Skeletal muscle tissue (tissue), 4 donors: ENCODE measurements around the gene KIAA1755. TPM values are rescaled to one million over a fixed set of nuclear protein-coding genes. Genes with fewer than 3 reads are reported as not detected.

Experiments
- H3K27ac ChIP-seq: one replicate; pipeline ENCODE4 v1.7.0; 2013; ENCODE audit warnings: mild to moderate bottlenecking, low read depth, low read length, inconsistent platforms
- H3K27me3 ChIP-seq, 3 donors: one replicate each; pipeline ENCODE4 v1.7.0; 2013; ENCODE audit warnings: low read length in 3 of 3; ENCODE audit not compliant: control insufficient read depth in 3 of 3, insufficient read depth in 3 of 3
- H3K36me3 ChIP-seq, 3 donors: one replicate each; pipeline ENCODE4 v1.7.0; 2013; ENCODE audit warnings: low read length in 3 of 3; ENCODE audit not compliant: control insufficient read depth in 3 of 3, insufficient read depth in 3 of 3
- H3K4me1 ChIP-seq, 3 donors: one replicate each; pipeline ENCODE4 v1.7.0; 2013; ENCODE audit warnings: low read length in 3 of 3, mild to moderate bottlenecking in 3 of 3; ENCODE audit not compliant: control insufficient read depth in 3 of 3, insufficient read depth in 3 of 3
- H3K4me3 ChIP-seq, 3 donors: one replicate each; pipeline ENCODE4 v1.7.0; 2013; ENCODE audit warnings: low read length in 3 of 3
- H3K9ac ChIP-seq, 3 donors: one replicate each; pipeline ENCODE4 v1.7.0; 2013; ENCODE audit warnings: low read length in 3 of 3, mild to moderate bottlenecking in 3 of 3, moderate library complexity in 2 of 3, low read depth in 1 of 3
- H3K9me3 ChIP-seq, 3 donors: one replicate each; pipeline ENCODE4 v1.7.0; 2013; ENCODE audit warnings: low read length in 3 of 3; ENCODE audit not compliant: control insufficient read depth in 3 of 3
- total RNA-seq: library from RNA; depleted of rRNA; stranded (reverse); fragments of >200 nt; gene quantifications from one replicate; pipeline ENCODE4 v1.2.3, GENCODE V29; 2014
- donor health status: Osteomylitis.

Gene KIAA1755
- total RNA-seq, 1 donor from 2014 or later: 3.7 TPM

DNA sequence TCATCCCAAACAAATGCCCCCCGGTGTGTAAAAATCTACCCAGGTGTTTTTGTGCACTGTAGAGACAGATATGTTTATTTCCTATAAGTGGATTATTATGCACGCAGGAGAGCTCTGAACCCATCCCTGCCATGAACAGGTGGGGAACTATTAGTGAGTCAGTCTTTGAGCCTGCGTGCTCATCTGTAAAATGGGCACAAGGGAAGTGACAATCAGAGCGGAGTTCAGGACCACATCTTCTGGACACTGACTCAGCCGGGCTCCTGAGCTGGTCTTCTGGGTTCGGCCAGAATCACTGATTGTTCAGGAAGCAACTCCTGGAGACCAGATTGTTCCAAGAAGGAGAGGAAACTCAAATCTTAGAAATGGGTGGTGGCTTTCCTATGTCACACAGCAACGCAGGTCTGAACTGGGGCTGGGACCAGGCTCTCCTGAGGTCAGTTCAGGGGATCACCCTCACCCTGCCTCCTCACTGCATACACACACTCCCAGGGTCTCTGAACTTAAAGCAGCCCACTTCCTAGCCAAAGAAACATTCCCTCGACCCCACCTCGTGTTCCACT lies 68.1 kb downstream of the KIAA1755 start:
- no peaks in the 10 kb centered on the region for H3K9me3 ChIP-seq
- no peak overlapping the region for H3K9ac ChIP-seq
- H3K27me3 ChIP-seq: no peaks in the 10 kb centered on the region
- peaks cover 5 to 9% (median 5%) of the 10 kb centered on the region in 3 donors for H3K4me1 ChIP-seq
- no peaks in the 10 kb centered on the region for H3K36me3 ChIP-seq
- no peak overlapping the region for H3K4me3 ChIP-seq
- no peak overlapping the region for H3K27ac ChIP-seq

DNA sequence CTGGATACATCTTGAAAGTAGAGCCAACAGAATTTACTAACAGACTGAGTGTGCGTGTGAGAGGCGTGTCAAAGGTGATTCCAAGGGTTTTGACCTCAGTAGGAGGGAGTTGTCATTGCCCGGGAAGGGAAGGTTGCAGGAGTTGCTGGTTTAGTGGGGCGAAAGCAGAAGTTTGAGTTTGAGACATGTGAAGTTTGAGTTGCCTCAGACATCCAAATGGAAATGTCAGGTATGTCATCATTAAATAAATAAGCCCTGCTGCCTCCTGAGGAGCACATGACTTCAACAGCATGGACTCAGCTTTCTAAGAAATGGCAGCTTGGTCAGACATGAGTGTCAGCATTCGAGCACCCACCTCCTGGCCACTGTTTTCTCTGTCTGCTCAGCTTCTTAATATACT lies 68.9 kb downstream of the KIAA1755 start:
- Histone ChIP-seq H3K4me3 (no peak overlapping the region), H3K27ac (no peak overlapping the region), H3K4me1 (peaks cover 5 to 9% (median 5%) of the 10 kb centered on the region in 3 donors), H3K27me3 (no peaks in the 10 kb centered on the region), H3K36me3 (no peaks in the 10 kb centered on the region), H3K9me3 (no peaks in the 10 kb centered on the region), H3K9ac (no peak overlapping the region)

DNA sequence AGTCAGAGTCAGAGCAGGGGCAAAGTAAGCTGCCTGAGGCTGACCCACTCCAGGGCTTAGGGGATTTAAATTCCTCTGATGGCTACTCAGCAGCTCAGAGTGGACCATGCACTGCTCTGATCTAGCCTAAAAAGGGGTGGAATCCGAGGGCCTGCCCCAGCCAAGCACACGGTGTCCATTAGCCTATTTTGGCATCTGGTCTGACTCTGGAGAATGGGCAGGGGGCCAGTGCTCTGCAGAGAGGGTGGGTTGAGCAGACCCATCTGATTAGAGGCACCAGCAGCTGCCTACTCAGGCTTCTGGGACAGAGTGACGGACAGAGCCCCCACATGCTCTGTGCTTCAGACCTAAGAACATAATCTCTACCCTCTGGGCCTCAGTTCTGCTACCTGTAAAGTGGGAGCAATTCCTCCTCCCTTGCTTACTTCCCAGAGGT lies 69.6 kb downstream of the KIAA1755 start:
- Histone ChIP-seq H3K9me3 (no peaks in the 10 kb centered on the region), H3K27me3 (no peaks in the 10 kb centered on the region), H3K9ac (no peak overlapping the region), H3K36me3 (no peaks in the 10 kb centered on the region), H3K27ac (no peak overlapping the region), H3K4me1 (peaks cover 0 to 3% (median 2%) of the 10 kb centered on the region in 3 donors), H3K4me3 (no peak overlapping the region)

DNA sequence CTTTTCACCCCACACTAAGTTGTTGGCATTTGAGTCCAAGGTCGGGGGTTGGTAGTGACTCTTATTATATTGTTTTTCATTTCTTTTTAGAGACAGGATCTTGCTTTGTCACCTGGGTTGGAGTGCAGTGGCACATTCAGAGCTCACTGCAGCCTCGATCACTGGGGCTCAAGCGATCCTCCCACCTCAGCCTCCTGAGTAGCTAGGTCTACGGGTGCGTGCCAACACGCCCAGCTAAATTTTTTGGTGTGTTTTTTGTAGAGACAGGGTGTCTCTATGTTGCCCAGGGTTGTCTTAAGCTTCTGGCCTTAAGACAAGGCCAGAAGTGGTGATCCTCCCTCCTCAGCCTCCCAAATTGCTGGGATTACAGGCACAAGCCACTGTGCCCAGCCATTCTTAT lies 70.4 kb downstream of the KIAA1755 start:
- Histone ChIP-seq H3K9me3 (no peaks in the 10 kb centered on the region), H3K36me3 (no peaks in the 10 kb centered on the region), H3K27me3 (no peaks in the 10 kb centered on the region), H3K9ac (no peak overlapping the region), H3K4me1 (peaks cover 0 to 3% (median 2%) of the 10 kb centered on the region in 3 donors), H3K4me3 (no peak overlapping the region), H3K27ac (no peak overlapping the region)

DNA sequence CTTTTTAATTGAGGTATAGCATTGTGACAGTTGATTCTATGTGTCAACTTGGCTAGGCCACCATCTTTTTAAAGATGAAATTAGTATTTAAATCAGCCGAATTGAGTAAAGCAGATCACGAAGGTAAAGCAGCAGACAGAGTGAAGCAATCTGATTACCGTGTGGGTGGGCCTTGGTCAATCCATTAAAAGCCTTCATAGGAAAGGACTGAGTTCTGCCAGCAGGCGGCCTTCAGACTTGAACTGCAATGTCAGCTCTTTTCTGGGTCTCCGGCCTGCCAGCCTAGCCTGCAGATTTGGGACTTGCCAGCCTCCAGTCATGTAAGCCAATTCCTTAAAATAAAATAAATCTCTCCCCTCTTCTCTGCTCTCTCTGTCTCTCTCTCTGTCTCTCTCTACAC lies 73.0 kb downstream of the KIAA1755 start:
- H3K36me3 ChIP-seq: no peaks in the 10 kb centered on the region
- H3K9me3 ChIP-seq: no peaks in the 10 kb centered on the region
- H3K4me3 ChIP-seq: no peak overlapping the region
- H3K4me1 ChIP-seq: peaks cover 0 to 3% (median 2%) of the 10 kb centered on the region in 3 donors
- H3K27ac ChIP-seq: no peak overlapping the region
- H3K9ac ChIP-seq: no peak overlapping the region
- H3K27me3 ChIP-seq: no peaks in the 10 kb centered on the region

DNA sequence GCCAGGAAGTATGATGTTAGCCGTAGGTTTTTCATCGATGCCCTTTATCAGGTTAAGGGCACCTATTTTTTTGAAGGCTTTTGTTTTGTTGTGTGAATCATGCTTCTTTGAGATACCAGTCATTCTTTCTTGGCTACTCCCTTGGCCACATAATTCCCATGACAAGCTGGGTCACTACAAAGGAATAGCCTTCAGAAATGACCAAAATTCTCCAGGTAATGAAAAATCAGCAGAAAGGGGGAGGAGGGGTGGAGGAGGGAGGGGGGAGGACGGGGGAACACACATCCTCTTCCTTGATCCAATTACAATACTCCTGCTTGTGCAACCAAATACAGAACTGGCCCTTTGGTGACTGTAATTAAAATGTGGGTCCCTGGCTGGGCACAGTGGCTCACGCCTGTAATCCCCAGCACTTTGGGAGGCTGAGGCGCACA lies 73.7 kb downstream of the KIAA1755 start:
- Histone ChIP-seq H3K4me3 (no peak overlapping the region), H3K9ac (no peak overlapping the region), H3K4me1 (peaks cover 0 to 3% (median 2%) of the 10 kb centered on the region in 3 donors), H3K27me3 (no peaks in the 10 kb centered on the region), H3K27ac (no peak overlapping the region), H3K9me3 (peaks cover 0 to 2% (median 0%) of the 10 kb centered on the region in 3 donors), H3K36me3 (no peaks in the 10 kb centered on the region)

DNA sequence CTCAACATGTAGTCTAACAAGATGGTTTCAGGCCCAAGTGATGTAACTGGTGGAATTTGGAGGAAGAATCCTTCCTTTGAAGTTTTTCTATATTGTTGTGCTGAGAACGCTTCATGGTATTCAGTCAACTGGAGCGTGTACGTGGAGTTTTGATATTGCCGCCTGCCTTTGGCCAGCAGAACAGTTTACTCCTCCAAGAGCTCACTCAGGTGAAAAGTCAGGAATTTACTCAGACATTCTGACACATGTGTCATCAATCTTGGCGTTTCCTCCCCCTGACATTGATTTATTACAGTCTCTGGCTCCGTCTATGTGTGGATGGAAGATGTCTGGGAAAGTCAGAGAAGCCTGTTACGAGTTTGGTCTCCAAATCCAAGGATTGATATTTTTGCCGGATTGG lies 76.4 kb downstream of the KIAA1755 start:
- no peaks in the 10 kb centered on the region for H3K4me1 ChIP-seq
- no peak overlapping the region for H3K27ac ChIP-seq
- H3K27me3 ChIP-seq: no peaks in the 10 kb centered on the region
- no peak overlapping the region for H3K4me3 ChIP-seq
- H3K9me3 ChIP-seq: peaks cover 0 to 2% (median 0%) of the 10 kb centered on the region in 3 donors
- H3K36me3 ChIP-seq: no peaks in the 10 kb centered on the region
- no peak overlapping the region for H3K9ac ChIP-seq

DNA sequence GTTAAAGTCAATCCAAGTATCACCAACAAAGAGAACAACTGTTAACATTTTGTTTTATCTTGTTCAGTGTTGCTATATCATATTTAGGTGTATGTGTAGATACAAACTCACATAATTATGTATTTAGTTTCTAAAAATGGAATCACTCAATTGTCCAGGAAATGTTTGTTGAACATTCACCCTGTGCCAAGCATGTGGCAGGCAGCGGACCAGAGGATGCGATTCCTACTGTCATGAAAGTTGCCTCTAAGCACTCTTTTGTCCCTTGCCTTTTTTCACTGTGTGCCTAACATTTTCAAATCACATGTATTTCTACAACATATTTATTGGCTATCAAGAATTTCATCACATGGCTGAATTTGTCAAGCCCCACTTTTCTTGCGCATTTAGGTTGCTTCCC lies 78.6 kb downstream of the KIAA1755 start:
- H3K27ac ChIP-seq: no peak overlapping the region
- no peak overlapping the region for H3K4me3 ChIP-seq
- no peaks in the 10 kb centered on the region for H3K4me1 ChIP-seq
- H3K27me3 ChIP-seq: peaks cover 0 to 3% (median 3%) of the 10 kb centered on the region in 3 donors
- H3K9ac ChIP-seq: no peak overlapping the region
- H3K9me3 ChIP-seq: peaks cover 0 to 2% (median 0%) of the 10 kb centered on the region in 3 donors
- no peaks in the 10 kb centered on the region for H3K36me3 ChIP-seq

DNA sequence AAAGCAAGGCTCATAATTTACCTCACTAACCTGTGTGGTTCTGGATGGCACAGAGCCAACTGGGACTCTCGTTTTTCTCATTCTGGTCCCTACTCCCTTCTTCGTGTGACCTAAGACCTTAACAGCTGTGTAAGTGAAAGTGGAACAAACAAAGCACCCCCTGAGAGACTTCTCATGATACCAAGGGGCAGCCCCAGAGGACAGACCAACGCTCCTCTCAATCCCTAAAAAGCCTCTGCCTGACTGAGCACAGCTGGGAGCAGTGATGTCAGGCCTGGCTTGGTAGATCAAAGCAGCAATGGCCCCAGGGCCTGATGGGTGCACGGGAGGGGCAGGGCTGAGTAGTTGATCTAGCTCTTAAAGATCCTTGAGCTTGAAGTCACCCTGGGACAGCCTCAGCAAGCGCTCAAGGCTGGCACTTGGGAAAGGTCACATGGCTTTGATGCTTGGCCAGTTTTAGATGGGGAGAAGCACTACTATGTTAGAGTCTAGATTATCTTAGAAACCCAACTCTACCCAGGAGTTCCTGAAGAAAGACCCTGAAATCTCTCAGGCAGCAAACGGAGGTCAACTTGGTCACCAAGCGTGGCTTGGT lies 79.2 kb downstream of the KIAA1755 start:
- Histone ChIP-seq H3K36me3 (no peaks in the 10 kb centered on the region), H3K27me3 (peaks cover 0 to 4% (median 4%) of the 10 kb centered on the region in 3 donors), H3K9me3 (peaks cover 0 to 2% (median 0%) of the 10 kb centered on the region in 3 donors), H3K9ac (no peak overlapping the region), H3K4me1 (no peaks in the 10 kb centered on the region), H3K27ac (no peak overlapping the region), H3K4me3 (no peak overlapping the region)

DNA sequence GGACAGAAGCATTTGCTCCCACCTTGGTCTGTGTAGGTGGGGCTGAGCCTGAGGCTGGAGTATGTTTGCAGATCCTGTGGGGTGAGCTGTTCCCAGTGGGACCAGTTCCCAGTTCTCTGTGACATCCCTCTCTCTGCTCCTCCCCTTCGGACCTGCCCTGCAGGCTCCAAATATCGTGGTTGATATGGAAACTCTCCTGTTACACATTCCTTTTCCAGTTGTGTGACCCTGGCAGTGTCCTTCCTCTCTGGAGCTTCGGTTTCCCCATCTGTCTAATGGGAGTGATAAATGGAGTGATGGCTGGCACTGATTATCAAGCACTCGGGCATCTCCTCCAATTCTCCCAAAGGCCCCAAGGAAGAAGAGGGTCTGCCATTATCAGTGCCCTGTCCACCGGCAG lies 79.8 kb downstream of the KIAA1755 start:
- Histone ChIP-seq H3K9ac (no peak overlapping the region), H3K9me3 (peaks cover 0 to 2% (median 0%) of the 10 kb centered on the region in 3 donors), H3K27me3 (peaks cover 0 to 4% (median 4%) of the 10 kb centered on the region in 3 donors), H3K36me3 (no peaks in the 10 kb centered on the region), H3K4me3 (no peak overlapping the region), H3K4me1 (no peaks in the 10 kb centered on the region), H3K27ac (no peak overlapping the region)
